ENCODE results near the gene AKIP1. TPM values are rescaled to one million over a fixed set of nuclear protein-coding genes. Genes with fewer than 3 reads are reported as not detected.

AKIP1 gene
- total and polyA plus RNA-seq, 9 of the 15 experiments (the other 6 are each of a cell fraction or from before 2014, with no cell fraction given), result 9.0 to 52.6 (median 36.2) TPM

GRCh38 chr11:8913961-8914660, 3.1 kb downstream of the AKIP1 start (continued):
- no peak for TF ChIP-seq RERE (CRISPR knock-in tag; IDR thresholded peaks at IDR 0.05; ENCODE audit: borderline replicate concordance)
- no peak for TF ChIP-seq SFPQ (IDR thresholded peaks at IDR 0.05; ENCODE audit: low read depth, low read length)
- no peak for TF ChIP-seq CCNT2 (IDR thresholded peaks at IDR 0.05; ENCODE audit: borderline replicate concordance, extremely low read depth, insufficient read length, low read depth, low read length)
- TF ChIP-seq ZNF24 (IDR thresholded peaks at IDR 0.05), result no peak
- no peak for TF ChIP-seq DMBX1 (CRISPR knock-in tag; IDR thresholded peaks at IDR 0.05; ENCODE audit: borderline replicate concordance)
- no peak for TF ChIP-seq ZNF717 (CRISPR knock-in tag; IDR thresholded peaks at IDR 0.05)
- TF ChIP-seq YBX1 (IDR thresholded peaks at IDR 0.05), result no peak
- no peak for TF ChIP-seq ZNF134 (CRISPR knock-in tag; conservative IDR thresholded peaks at IDR 0.05)
- no peak for TF ChIP-seq KLF13 (tag; IDR thresholded peaks at IDR 0.05; ENCODE audit: borderline replicate concordance, low read depth)
- TF ChIP-seq PHF20 (IDR thresholded peaks at IDR 0.05; ENCODE audit: partially characterized antibody), result no peak
- peak in 1 of 2 experiments; percentile 67; a peak in 2 of 4 replicates for TF ChIP-seq ZNF639 (CRISPR knock-in tag; conservative IDR thresholded peaks at IDR 0.05 in 1 of 2, IDR thresholded peaks at IDR 0.05 in 1 of 2)
- no peak for TF ChIP-seq RBM25 (IDR thresholded peaks at IDR 0.05; ENCODE audit: low read depth, low read length, severe bottlenecking)
- TF ChIP-seq LEF1 (IDR thresholded peaks at IDR 0.05), result no peak
- peak; percentile 58 for TF ChIP-seq EGR1 (conservative IDR thresholded peaks at IDR 0.05)
- TF ChIP-seq ZNF766 (CRISPR knock-in tag; conservative IDR thresholded peaks at IDR 0.05), result 0 out of 2 replicates have a peak, but pooled peaks have one; percentile 27
- no peak for TF ChIP-seq TAF1 (IDR thresholded peaks at IDR 0.05; ENCODE audit: control insufficient read depth, extremely low read depth, insufficient read depth, low read length, severe bottlenecking)
